Upper lobe of right lung (tissue), 1 donor: ENCODE results near the gene HIRIP3. TPM values are rescaled to one million over a fixed set of nuclear protein-coding genes. Genes with fewer than 3 reads are reported as not detected.
"Not testable (repeated sequence)": the region's sequence is repeated elsewhere in the genome, so short reads cannot be mapped to it uniquely, and the experiment has no call there.

Experiments used
- ATAC-seq: fragments of 200-7000 bp; cut with Tn5 transposase; one replicate; pipeline ENCODE4 v1.9.1; 2020; ENCODE audit warnings: mild to moderate bottlenecking, moderate library complexity
- DNase-seq: peaks from one replicate; pipeline ENCODE4 v3.0.0-alpha.2; 2020
- H3K27ac ChIP-seq: fragments of 200-600 bp; one replicate; pipeline ENCODE4 v1.8.0; 2022
- H3K27me3 ChIP-seq: fragments of 200-600 bp; one replicate; pipeline ENCODE4 v1.8.0; 2022; ENCODE audit warnings: mild to moderate bottlenecking
- H3K36me3 ChIP-seq: fragments of 200-600 bp; one replicate; pipeline ENCODE4 v1.8.0; 2022
- H3K4me1 ChIP-seq: fragments of 200-600 bp; one replicate; pipeline ENCODE4 v1.8.0; 2022
- H3K4me3 ChIP-seq: fragments of 200-600 bp; one replicate; pipeline ENCODE4 v1.8.0; 2022; ENCODE audit warnings: mild to moderate bottlenecking
- H3K9me3 ChIP-seq: fragments of 200-600 bp; one replicate; pipeline ENCODE4 v1.8.0; 2022
- intact Hi-C: fragments of 100-400 bp; cut with DNase I; formaldehyde crosslinking; loops from one replicate; pipeline ENCODE4 v1.11.0; 2022
- total RNA-seq: library from RNA; stranded (reverse); fragmentation: NEBNext Ultra II Directional; extraction: Animal tissue kit (Norgen Biotek cat#: 25700); gene quantifications from one replicate; pipeline ENCODE4 v1.2.1, GENCODE V29; 2021
- TF ChIP-seq, protein P1 (sequence below): fragments of 200-600 bp; IDR thresholded peaks from one replicate; pipeline ENCODE4 v1.8.0; 2022; ENCODE audit warnings: antibody characterized with exemption
- donor health status: DM: no; HTN: yes; CAD: no; lungs with severe emphysema.

HIRIP3 gene
- total RNA-seq, 1 donor from 2014 or later = 20.3 TPM

GRCh38 chr16:29963021-29963743 is 32.2 kb downstream of the HIRIP3 start:
- H3K36me3 ChIP-seq = peaks cover 5% of the 10 kb centered on the region
- peak overlapping the region; percentile 88 for H3K4me3 ChIP-seq
- no peak for DNase-seq
- TF ChIP-seq, protein P1, sequence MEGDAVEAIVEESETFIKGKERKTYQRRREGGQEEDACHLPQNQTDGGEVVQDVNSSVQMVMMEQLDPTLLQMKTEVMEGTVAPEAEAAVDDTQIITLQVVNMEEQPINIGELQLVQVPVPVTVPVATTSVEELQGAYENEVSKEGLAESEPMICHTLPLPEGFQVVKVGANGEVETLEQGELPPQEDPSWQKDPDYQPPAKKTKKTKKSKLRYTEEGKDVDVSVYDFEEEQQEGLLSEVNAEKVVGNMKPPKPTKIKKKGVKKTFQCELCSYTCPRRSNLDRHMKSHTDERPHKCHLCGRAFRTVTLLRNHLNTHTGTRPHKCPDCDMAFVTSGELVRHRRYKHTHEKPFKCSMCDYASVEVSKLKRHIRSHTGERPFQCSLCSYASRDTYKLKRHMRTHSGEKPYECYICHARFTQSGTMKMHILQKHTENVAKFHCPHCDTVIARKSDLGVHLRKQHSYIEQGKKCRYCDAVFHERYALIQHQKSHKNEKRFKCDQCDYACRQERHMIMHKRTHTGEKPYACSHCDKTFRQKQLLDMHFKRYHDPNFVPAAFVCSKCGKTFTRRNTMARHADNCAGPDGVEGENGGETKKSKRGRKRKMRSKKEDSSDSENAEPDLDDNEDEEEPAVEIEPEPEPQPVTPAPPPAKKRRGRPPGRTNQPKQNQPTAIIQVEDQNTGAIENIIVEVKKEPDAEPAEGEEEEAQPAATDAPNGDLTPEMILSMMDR = no peak
- no peaks in the 10 kb centered on the region for H3K27me3 ChIP-seq
- H3K27ac ChIP-seq = peak overlapping the region; percentile 95
- intact Hi-C loops = no loop called here
- no peaks in the 10 kb centered on the region for H3K9me3 ChIP-seq
- ATAC-seq = no peak
- peaks cover 18% of the 10 kb centered on the region for H3K4me1 ChIP-seq

DNA sequence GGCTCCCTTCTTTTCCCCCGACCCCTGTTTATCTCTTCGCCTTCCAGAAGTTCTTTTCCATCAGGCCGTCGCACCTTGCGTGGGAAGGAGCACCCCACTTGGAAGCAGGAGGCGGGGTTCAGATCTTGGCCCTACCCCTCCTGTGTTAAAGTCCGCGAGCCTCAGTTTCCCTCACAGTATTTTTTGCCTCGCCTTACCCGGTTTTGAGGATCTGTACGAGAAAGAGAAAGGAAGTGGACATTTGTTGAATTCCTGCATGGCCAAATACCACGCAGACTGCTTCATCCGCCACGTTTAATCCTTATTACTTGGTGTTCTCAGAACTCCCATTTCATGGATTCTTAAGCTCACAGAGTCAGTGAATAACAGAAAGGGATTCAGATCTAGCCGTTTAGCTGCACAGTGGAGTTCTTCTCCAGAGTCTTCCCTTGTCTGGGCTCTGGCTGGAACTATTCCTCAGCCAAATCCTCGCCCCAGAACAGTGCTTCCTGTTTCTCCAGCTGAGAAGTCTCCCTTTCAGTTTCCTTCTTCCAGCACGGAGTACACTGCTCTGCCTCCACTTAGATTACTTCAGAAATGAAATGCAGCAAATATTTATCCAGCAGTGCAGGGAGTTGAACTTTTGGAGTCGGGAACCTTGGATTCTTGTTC is 32.9 kb downstream of the HIRIP3 start:
- Histone ChIP-seq H3K4me1 (peaks cover 18% of the 10 kb centered on the region), H3K27ac (peak overlapping the region; percentile 95), H3K9me3 (no peaks in the 10 kb centered on the region), H3K36me3 (no peaks in the 10 kb centered on the region), H3K4me3 (peak overlapping the region; percentile 88), H3K27me3 (no peaks in the 10 kb centered on the region)
- ATAC-seq = peak; percentile 58
- intact Hi-C loops = no loop called here
- TF ChIP-seq, protein P1 = no peak
- no peak for DNase-seq

- intact Hi-C loops = no loop called here
- TF ChIP-seq, protein P1 = peak; percentile 40
- Histone ChIP-seq H3K4me3 (peak within 1 kb of the TSS; percentile 88), H3K4me1 (peaks cover 18% of the 10 kb centered on the region), H3K27ac (peak within 1 kb of the TSS; percentile 95), H3K9me3 (no peaks in the 10 kb centered on the region), H3K36me3 (no peaks in the 10 kb centered on the region), H3K27me3 (no peaks in the 10 kb centered on the region)
- ATAC-seq (peak; percentile 99), DNase-seq (peak; percentile 96)
Observed at GRCh38 chr16:29961479-29962343, 33.7 kb downstream of the HIRIP3 start, which contains the start of gene TMEM219. TSS of gene TMEM219 (plus strand) at chr16:29962079. CDS start at chr16:29963144, 1,065 bp downstream.

- H3K4me3 ChIP-seq = peak overlapping the region; percentile 88
- H3K4me1 ChIP-seq = peaks cover 18% of the 10 kb centered on the region
- no peaks in the 10 kb centered on the region for H3K27me3 ChIP-seq
- H3K36me3 ChIP-seq = no peaks in the 10 kb centered on the region
- DNase-seq (no peak), ATAC-seq (no peak)
- intact Hi-C loops = no loop called here
- no peaks in the 10 kb centered on the region for H3K9me3 ChIP-seq
- TF ChIP-seq, protein P1 = no peak
- H3K27ac ChIP-seq = peak overlapping the region; percentile 95
Observed at GRCh38 chr16:29961127-29961478, 34.3 kb downstream of the HIRIP3 start.

GRCh38 chr16:29959821-29960220 is 35.6 kb downstream of the HIRIP3 start:
- H3K36me3 ChIP-seq, intact Hi-C loops, H3K9me3 ChIP-seq, H3K4me3 ChIP-seq, H3K27ac ChIP-seq, H3K27me3 ChIP-seq, ATAC-seq, DNase-seq: not testable (repeated sequence)
- H3K4me1 ChIP-seq = peaks cover 15% of the 10 kb centered on the region
